H1 (cell line): ENCODE results near the gene C22orf31.

Experiments
- CBX5 ChIP-seq: fragments of 300-800, 300-1000 bp; sonication (generic); IDR thresholded peaks from 2 replicates; pipeline ENCODE4 v1.7.1; 2016; ENCODE audit warnings: antibody characterized with exemption, low read length, low read depth
- CREB1 ChIP-seq: IDR thresholded peaks from 2 replicates; pipeline ENCODE4 v1.6.1; 2012; ENCODE audit warnings: inconsistent platforms
- EZH2 ChIP-seq: fragments of 200-600 bp; sonication (generic); IDR thresholded peaks from 2 replicates; pipeline ENCODE4 v1.7.1; 2012; ENCODE audit warnings: low read depth, mild to moderate bottlenecking, moderate library complexity, low read length, inconsistent platforms; ENCODE audit not compliant: severe bottlenecking
- GABPA ChIP-seq: IDR thresholded peaks from 2 replicates; pipeline ENCODE4 v1.6.1; 2011; ENCODE audit warnings: mild to moderate bottlenecking, low read length, moderate library complexity, borderline replicate concordance; ENCODE audit not compliant: insufficient read depth
- KDM5A ChIP-seq: fragments of 200-600 bp; IDR thresholded peaks from 2 replicates; pipeline ENCODE4 v1.7.1; 2012; ENCODE audit warnings: mild to moderate bottlenecking, low read length, inconsistent platforms, mixed read lengths
- PHF8 ChIP-seq: fragments of 200-600 bp; sonication (generic); conservative IDR thresholded peaks from 2 replicates; pipeline ENCODE4 v1.7.1; 2012; ENCODE audit warnings: low read depth, mild to moderate bottlenecking, inconsistent platforms, low read length, moderate library complexity
- POLR2A ChIP-seq, 2 experiments: IDR thresholded peaks; 1 replicate in 1 of 2; 2 replicates in 1 of 2; pipeline ENCODE4 v1.6.1; 2011; ENCODE audit warnings: low read depth in 2 of 2, low read length in 2 of 2, mild to moderate bottlenecking in 2 of 2; ENCODE audit errors: control extremely low read depth in 1 of 2
- RFX5 ChIP-seq: IDR thresholded peaks from 2 replicates; pipeline ENCODE4 v1.6.1; 2011; ENCODE audit warnings: low read depth, low read length, improper control_type of control experiment, borderline replicate concordance
- RXRA ChIP-seq: IDR thresholded peaks from 2 replicates; pipeline ENCODE4 v1.6.1; 2011; ENCODE audit warnings: low read depth, mild to moderate bottlenecking, low read length, moderate library complexity; ENCODE audit not compliant: insufficient read depth
- YY1 ChIP-seq: IDR thresholded peaks from 2 replicates; pipeline ENCODE4 v1.6.1; 2011; ENCODE audit warnings: low read depth, mild to moderate bottlenecking, low read length
- ZNF274 ChIP-seq: IDR thresholded peaks from 2 replicates; pipeline ENCODE4 v1.7.0; 2012; ENCODE audit warnings: low read length, borderline replicate concordance; ENCODE audit errors: extremely low read depth
- TF ChIP-seq, protein P1 (sequence below), 3 experiments: IDR thresholded peaks; 1 replicate in 2 of 3; 2 replicates in 1 of 3; pipeline versions ENCODE4 v1.5.1 to v1.6.1; 2011; ENCODE audit warnings: low read length in 3 of 3, mild to moderate bottlenecking in 3 of 3, inconsistent platforms in 2 of 3, low read depth in 1 of 3, moderate library complexity in 1 of 3; ENCODE audit not compliant: insufficient read depth in 1 of 3; ENCODE audit errors: control extremely low read depth in 1 of 3
- TF ChIP-seq, protein P2 (sequence below): fragments of 300-600 bp; sonication (generic); IDR thresholded peaks from 2 replicates; pipeline ENCODE4 v1.7.1; 2012; ENCODE audit warnings: low read length, moderate library complexity, mild to moderate bottlenecking, inconsistent platforms; ENCODE audit not compliant: insufficient replicate concordance

DNA sequence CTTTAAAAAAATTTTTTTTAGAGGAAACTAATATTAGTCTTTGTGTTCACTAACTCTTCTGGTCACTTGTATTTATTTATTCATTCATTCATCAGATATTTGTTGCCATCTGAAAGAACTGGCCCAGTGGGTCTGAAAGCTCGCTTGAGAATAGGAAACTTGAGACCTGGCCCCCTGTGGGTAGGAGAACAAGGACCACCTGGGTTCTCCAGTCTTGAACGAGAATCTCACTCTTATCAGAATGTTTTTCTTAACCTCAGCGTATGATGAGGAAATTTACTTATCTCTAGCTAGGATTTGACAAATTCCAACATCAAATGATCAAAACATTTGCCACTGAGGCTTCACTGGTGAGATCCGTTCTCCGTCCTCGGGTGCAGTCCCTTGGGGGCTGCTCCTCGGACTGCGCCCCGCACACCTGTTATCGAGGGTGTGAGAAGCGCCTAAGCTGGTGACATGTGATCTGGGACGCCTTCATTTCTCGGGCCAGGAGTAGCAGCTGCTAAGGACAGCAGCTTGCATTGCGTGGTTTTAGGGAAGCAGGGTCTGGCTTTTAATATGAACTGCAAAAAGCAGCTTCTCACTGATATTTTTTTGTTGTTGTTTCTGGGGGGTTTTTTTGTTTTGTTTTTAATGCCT, 6.3 kb downstream of the C22orf31 start:
- TF ChIP-seq, protein P1, sequence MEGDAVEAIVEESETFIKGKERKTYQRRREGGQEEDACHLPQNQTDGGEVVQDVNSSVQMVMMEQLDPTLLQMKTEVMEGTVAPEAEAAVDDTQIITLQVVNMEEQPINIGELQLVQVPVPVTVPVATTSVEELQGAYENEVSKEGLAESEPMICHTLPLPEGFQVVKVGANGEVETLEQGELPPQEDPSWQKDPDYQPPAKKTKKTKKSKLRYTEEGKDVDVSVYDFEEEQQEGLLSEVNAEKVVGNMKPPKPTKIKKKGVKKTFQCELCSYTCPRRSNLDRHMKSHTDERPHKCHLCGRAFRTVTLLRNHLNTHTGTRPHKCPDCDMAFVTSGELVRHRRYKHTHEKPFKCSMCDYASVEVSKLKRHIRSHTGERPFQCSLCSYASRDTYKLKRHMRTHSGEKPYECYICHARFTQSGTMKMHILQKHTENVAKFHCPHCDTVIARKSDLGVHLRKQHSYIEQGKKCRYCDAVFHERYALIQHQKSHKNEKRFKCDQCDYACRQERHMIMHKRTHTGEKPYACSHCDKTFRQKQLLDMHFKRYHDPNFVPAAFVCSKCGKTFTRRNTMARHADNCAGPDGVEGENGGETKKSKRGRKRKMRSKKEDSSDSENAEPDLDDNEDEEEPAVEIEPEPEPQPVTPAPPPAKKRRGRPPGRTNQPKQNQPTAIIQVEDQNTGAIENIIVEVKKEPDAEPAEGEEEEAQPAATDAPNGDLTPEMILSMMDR (IDR thresholded peaks at IDR 0.05; ENCODE audit: control extremely low read depth in 1 of 3, insufficient read depth in 1 of 3, low read depth in 1 of 3, low read length in 3 of 3), result no peak
- TF ChIP-seq CREB1 (no peak), POLR2A (IDR thresholded peaks at IDR 0.05; ENCODE audit: control extremely low read depth in 1 of 2, low read depth in 2 of 2, low read length in 2 of 2) (no peak), KDM5A (no peak), ZNF274 (no peak), YY1 (no peak), RFX5 (no peak), GABPA (no peak), PHF8 (no peak), EZH2 (no peak), RXRA (no peak), CBX5 (no peak)
- TF ChIP-seq, protein P2, sequence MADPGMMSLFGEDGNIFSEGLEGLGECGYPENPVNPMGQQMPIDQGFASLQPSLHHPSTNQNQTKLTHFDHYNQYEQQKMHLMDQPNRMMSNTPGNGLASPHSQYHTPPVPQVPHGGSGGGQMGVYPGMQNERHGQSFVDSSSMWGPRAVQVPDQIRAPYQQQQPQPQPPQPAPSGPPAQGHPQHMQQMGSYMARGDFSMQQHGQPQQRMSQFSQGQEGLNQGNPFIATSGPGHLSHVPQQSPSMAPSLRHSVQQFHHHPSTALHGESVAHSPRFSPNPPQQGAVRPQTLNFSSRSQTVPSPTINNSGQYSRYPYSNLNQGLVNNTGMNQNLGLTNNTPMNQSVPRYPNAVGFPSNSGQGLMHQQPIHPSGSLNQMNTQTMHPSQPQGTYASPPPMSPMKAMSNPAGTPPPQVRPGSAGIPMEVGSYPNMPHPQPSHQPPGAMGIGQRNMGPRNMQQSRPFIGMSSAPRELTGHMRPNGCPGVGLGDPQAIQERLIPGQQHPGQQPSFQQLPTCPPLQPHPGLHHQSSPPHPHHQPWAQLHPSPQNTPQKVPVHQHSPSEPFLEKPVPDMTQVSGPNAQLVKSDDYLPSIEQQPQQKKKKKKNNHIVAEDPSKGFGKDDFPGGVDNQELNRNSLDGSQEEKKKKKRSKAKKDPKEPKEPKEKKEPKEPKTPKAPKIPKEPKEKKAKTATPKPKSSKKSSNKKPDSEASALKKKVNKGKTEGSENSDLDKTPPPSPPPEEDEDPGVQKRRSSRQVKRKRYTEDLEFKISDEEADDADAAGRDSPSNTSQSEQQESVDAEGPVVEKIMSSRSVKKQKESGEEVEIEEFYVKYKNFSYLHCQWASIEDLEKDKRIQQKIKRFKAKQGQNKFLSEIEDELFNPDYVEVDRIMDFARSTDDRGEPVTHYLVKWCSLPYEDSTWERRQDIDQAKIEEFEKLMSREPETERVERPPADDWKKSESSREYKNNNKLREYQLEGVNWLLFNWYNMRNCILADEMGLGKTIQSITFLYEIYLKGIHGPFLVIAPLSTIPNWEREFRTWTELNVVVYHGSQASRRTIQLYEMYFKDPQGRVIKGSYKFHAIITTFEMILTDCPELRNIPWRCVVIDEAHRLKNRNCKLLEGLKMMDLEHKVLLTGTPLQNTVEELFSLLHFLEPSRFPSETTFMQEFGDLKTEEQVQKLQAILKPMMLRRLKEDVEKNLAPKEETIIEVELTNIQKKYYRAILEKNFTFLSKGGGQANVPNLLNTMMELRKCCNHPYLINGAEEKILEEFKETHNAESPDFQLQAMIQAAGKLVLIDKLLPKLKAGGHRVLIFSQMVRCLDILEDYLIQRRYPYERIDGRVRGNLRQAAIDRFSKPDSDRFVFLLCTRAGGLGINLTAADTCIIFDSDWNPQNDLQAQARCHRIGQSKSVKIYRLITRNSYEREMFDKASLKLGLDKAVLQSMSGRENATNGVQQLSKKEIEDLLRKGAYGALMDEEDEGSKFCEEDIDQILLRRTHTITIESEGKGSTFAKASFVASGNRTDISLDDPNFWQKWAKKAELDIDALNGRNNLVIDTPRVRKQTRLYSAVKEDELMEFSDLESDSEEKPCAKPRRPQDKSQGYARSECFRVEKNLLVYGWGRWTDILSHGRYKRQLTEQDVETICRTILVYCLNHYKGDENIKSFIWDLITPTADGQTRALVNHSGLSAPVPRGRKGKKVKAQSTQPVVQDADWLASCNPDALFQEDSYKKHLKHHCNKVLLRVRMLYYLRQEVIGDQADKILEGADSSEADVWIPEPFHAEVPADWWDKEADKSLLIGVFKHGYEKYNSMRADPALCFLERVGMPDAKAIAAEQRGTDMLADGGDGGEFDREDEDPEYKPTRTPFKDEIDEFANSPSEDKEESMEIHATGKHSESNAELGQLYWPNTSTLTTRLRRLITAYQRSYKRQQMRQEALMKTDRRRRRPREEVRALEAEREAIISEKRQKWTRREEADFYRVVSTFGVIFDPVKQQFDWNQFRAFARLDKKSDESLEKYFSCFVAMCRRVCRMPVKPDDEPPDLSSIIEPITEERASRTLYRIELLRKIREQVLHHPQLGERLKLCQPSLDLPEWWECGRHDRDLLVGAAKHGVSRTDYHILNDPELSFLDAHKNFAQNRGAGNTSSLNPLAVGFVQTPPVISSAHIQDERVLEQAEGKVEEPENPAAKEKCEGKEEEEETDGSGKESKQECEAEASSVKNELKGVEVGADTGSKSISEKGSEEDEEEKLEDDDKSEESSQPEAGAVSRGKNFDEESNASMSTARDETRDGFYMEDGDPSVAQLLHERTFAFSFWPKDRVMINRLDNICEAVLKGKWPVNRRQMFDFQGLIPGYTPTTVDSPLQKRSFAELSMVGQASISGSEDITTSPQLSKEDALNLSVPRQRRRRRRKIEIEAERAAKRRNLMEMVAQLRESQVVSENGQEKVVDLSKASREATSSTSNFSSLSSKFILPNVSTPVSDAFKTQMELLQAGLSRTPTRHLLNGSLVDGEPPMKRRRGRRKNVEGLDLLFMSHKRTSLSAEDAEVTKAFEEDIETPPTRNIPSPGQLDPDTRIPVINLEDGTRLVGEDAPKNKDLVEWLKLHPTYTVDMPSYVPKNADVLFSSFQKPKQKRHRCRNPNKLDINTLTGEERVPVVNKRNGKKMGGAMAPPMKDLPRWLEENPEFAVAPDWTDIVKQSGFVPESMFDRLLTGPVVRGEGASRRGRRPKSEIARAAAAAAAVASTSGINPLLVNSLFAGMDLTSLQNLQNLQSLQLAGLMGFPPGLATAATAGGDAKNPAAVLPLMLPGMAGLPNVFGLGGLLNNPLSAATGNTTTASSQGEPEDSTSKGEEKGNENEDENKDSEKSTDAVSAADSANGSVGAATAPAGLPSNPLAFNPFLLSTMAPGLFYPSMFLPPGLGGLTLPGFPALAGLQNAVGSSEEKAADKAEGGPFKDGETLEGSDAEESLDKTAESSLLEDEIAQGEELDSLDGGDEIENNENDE, result no peak
